ENCODE results near the gene CATSPER3. TPM values are rescaled to one million over a fixed set of nuclear protein-coding genes. Genes with fewer than 3 reads are reported as not detected.

Gene CATSPER3
- total RNA-seq, 1 experiment from 2014 or later: 0.90 TPM

DNA sequence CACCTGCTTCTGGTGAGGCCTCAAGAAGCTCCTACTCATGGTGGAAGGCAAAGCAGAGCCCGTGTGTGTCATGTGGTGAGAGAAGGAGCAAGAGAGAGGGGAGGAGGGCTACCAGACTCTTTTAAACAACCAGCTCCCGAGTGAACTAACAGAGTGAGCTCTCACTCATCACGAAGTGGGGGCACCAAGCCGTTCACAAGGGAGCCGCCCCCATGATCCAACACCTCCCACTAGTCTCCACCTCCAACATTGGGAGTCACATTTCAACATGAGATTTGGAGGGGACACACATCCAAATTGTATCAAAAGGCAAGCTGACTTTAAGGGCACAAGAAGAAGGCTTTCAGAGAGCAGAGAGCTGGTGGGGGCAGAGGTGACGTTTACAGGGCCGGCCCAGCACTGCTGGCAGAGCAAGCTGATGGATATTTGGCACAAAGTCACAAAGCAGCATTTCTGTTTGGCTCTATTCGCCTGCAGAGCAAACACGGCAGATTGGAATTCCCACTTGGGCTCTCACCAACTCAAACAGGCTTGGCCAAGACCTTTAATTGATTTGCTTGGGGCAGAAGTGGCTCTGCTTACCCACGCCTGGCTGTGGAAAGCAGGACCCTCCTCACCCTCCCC, 46.4 kb downstream of the CATSPER3 start:
- intact Hi-C loops (cut with micrococcal nuclease; ENCODE audit: unreplicated experiment): no loop called here
- POLR2A ChIA-PET (ENCODE audit: low non-redundant PET): no interaction called here
- TF ChIP-seq, protein P1, sequence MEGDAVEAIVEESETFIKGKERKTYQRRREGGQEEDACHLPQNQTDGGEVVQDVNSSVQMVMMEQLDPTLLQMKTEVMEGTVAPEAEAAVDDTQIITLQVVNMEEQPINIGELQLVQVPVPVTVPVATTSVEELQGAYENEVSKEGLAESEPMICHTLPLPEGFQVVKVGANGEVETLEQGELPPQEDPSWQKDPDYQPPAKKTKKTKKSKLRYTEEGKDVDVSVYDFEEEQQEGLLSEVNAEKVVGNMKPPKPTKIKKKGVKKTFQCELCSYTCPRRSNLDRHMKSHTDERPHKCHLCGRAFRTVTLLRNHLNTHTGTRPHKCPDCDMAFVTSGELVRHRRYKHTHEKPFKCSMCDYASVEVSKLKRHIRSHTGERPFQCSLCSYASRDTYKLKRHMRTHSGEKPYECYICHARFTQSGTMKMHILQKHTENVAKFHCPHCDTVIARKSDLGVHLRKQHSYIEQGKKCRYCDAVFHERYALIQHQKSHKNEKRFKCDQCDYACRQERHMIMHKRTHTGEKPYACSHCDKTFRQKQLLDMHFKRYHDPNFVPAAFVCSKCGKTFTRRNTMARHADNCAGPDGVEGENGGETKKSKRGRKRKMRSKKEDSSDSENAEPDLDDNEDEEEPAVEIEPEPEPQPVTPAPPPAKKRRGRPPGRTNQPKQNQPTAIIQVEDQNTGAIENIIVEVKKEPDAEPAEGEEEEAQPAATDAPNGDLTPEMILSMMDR (conservative IDR thresholded peaks at IDR 0.05; ENCODE audit: low read depth, low read length): no peak
- no peak for TF ChIP-seq EZH2 (IDR thresholded peaks at IDR 0.05; ENCODE audit: borderline replicate concordance, low read depth, low read length, poor library complexity, severe bottlenecking)
- DNase-seq (ENCODE audit: low spot score): no peak
- Histone ChIP-seq H3K4me3 (ENCODE audit: low read depth, low read length, poor library complexity, severe bottlenecking) (no peak overlapping the region), H3K4me1 (ENCODE audit: insufficient read depth, low read length, poor library complexity, severe bottlenecking) (no peaks in the 10 kb centered on the region), H3K27me3 (replicated peaks; ENCODE audit: insufficient read depth, low read depth, low read length, poor library complexity) (no peaks in the 10 kb centered on the region), H3K9me3 (ENCODE audit: low read depth, low read length, poor library complexity, severe bottlenecking) (no peaks in the 10 kb centered on the region), H3K36me3 (ENCODE audit: insufficient read depth, low read length, poor library complexity, severe bottlenecking) (no peaks in the 10 kb centered on the region), H3K27ac (ENCODE audit: low read depth, low read length, poor library complexity, severe bottlenecking) (no peak overlapping the region)
- no TSS peak for BruUV-seq (replicated peaks)
- CTCF ChIA-PET: no interaction called here

DNA sequence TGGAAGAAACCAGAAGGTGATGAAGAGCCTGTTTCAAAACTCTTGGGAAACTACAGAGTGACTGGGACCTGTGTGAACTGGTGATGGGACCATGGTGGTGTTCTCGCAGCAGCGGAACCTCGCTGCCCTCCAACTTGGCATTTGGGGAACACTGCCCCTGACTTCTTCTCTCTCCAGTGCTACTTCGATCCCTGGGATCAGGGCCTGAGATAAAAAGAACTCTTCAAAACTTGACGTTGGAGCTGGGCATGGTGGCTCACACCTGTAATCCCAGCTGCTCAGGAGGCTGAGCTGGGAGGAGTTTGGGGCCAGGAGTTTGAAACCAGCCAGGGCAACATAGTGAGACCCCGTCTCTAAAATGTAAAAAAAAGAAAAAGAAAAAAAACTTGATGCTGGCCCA, 48.2 kb downstream of the CATSPER3 start:
- Histone ChIP-seq H3K4me1 (ENCODE audit: insufficient read depth, low read length, poor library complexity, severe bottlenecking) (no peaks in the 10 kb centered on the region), H3K9me3 (ENCODE audit: low read depth, low read length, poor library complexity, severe bottlenecking) (no peaks in the 10 kb centered on the region), H3K27ac (ENCODE audit: low read depth, low read length, poor library complexity, severe bottlenecking) (no peak overlapping the region), H3K4me3 (ENCODE audit: low read depth, low read length, poor library complexity, severe bottlenecking) (no peak overlapping the region), H3K27me3 (replicated peaks; ENCODE audit: insufficient read depth, low read depth, low read length, poor library complexity) (no peaks in the 10 kb centered on the region), H3K36me3 (ENCODE audit: insufficient read depth, low read length, poor library complexity, severe bottlenecking) (no peaks in the 10 kb centered on the region)
- ChIA-PET CTCF (no interaction called here), POLR2A (ENCODE audit: low non-redundant PET) (no interaction called here)
- TF ChIP-seq EZH2 (IDR thresholded peaks at IDR 0.05; ENCODE audit: borderline replicate concordance, low read depth, low read length, poor library complexity, severe bottlenecking): no peak
- TF ChIP-seq, protein P1 (conservative IDR thresholded peaks at IDR 0.05; ENCODE audit: low read depth, low read length): no peak
- intact Hi-C loops (cut with micrococcal nuclease; ENCODE audit: unreplicated experiment): no loop called here
- BruUV-seq (replicated peaks): no TSS peak
- no peak for DNase-seq (ENCODE audit: low spot score)

DNA sequence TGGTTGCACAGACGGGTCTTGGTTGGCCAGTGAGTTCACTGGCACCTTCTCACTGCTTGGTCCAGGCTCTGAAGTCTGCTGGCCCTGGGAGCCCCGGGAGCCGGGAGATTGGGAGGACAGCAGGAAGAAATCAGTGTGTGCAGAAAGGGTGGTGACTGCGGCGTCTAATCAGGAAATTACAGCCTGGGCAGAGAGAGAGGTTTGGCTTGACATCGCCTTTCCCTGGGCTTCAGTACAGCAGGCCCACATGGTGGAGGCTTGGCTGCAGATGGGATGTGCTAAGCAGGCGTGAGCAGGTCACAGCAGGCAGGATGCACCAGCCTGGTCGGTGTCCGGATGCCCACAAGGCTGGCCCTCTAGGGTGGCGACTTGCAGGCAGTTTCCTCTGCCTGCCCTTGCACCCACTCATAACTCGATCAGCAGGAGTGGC, 49.2 kb downstream of the CATSPER3 start:
- POLR2A ChIA-PET (ENCODE audit: low non-redundant PET): no interaction called here
- intact Hi-C loops (cut with micrococcal nuclease; ENCODE audit: unreplicated experiment): no loop called here
- TF ChIP-seq, protein P1 (conservative IDR thresholded peaks at IDR 0.05; ENCODE audit: low read depth, low read length): no peak
- TF ChIP-seq EZH2 (IDR thresholded peaks at IDR 0.05; ENCODE audit: borderline replicate concordance, low read depth, low read length, poor library complexity, severe bottlenecking): no peak
- no peaks in the 10 kb centered on the region for H3K36me3 ChIP-seq (ENCODE audit: insufficient read depth, low read length, poor library complexity, severe bottlenecking)
- no peak overlapping the region for H3K4me3 ChIP-seq (ENCODE audit: low read depth, low read length, poor library complexity, severe bottlenecking)
- no peak for DNase-seq (ENCODE audit: low spot score)
- H3K4me1 ChIP-seq (ENCODE audit: insufficient read depth, low read length, poor library complexity, severe bottlenecking): no peaks in the 10 kb centered on the region
- no peaks in the 10 kb centered on the region for H3K9me3 ChIP-seq (ENCODE audit: low read depth, low read length, poor library complexity, severe bottlenecking)
- BruUV-seq (replicated peaks): no TSS peak
- H3K27me3 ChIP-seq (replicated peaks; ENCODE audit: insufficient read depth, low read depth, low read length, poor library complexity): no peaks in the 10 kb centered on the region
- CTCF ChIA-PET: no interaction called here
- H3K27ac ChIP-seq (ENCODE audit: low read depth, low read length, poor library complexity, severe bottlenecking): no peak overlapping the region

Data from A673 (cell line).